ENCODE data around the gene OMA1. TPM values are rescaled to one million over a fixed set of nuclear protein-coding genes. Genes with fewer than 3 reads are reported as not detected.

The OMA1 gene
- total and polyA plus RNA-seq, 7 donors, result 8.2 to 30.4 (median 18.0) TPM

DNA sequence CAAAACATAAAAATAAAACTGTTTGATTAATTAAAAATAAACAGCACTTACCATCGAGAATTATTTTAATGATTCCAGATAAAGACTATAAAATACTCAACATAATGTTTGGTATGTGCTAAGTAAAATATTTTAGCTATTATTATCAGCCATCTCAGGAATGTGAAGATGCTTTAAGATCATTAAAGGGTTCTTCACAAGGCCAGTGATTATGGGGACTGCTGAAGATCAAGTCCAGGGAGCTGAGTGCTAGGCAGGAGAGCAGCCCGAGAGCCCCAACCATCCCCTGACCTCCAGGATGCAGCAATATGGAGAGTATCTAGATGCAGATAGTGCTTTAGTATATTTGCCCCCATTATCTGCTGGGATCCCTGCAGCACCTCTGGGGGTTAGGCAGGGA, 35.1 kb upstream of the OMA1 start:
- Histone ChIP-seq H3K27me3 (ENCODE audit: insufficient read depth in 3 of 3, low read length in 2 of 3) (peaks cover 0 to 24% (median 7%) of the 10 kb centered on the region in 3 donors), H3K9me3 (no peaks in the 10 kb centered on the region), H3K36me3 (ENCODE audit: insufficient read depth in 1 of 2, low read depth in 1 of 2) (no peaks in the 10 kb centered on the region), H3K27ac (no peak overlapping the region), H3K4me3 (no peak overlapping the region), H3K4me1 (peaks cover 10% of the 10 kb centered on the region)
- 93 to 98% (median 95%) methylated on average over 2 of the region's 2 CpGs for WGBS, 3 donors
- TF ChIP-seq, protein P1, sequence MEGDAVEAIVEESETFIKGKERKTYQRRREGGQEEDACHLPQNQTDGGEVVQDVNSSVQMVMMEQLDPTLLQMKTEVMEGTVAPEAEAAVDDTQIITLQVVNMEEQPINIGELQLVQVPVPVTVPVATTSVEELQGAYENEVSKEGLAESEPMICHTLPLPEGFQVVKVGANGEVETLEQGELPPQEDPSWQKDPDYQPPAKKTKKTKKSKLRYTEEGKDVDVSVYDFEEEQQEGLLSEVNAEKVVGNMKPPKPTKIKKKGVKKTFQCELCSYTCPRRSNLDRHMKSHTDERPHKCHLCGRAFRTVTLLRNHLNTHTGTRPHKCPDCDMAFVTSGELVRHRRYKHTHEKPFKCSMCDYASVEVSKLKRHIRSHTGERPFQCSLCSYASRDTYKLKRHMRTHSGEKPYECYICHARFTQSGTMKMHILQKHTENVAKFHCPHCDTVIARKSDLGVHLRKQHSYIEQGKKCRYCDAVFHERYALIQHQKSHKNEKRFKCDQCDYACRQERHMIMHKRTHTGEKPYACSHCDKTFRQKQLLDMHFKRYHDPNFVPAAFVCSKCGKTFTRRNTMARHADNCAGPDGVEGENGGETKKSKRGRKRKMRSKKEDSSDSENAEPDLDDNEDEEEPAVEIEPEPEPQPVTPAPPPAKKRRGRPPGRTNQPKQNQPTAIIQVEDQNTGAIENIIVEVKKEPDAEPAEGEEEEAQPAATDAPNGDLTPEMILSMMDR (IDR thresholded peaks at IDR 0.05), result no peak
- no peak for DNase-seq
- intact Hi-C loops (cut with DNase I), result no loop called here
- ATAC-seq, result no peak

DNA sequence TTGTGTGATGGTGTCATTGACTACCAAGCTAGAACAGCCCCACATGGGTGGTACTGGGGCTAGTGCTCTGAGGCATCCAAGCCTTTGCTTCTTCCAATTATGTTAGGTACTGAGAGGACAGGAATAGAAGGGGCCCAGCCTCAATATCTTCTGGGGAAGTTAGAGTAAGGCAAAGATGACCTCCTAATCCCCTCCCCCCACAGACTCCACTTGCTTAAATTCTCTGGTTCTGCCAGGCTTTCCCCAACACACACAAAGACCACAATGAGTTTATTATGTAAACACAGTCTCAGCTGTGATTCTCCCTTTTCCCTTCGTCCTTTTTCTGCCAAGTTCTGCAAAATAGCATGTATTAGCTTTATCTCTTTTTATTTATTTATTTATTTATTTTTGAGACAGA, 33.7 kb upstream of the OMA1 start:
- peaks cover 0 to 38% (median 7%) of the 10 kb centered on the region in 3 donors for H3K27me3 ChIP-seq (ENCODE audit: insufficient read depth in 3 of 3, low read length in 2 of 3)
- TF ChIP-seq, protein P1 (IDR thresholded peaks at IDR 0.05), result no peak
- H3K9me3 ChIP-seq, result no peaks in the 10 kb centered on the region
- intact Hi-C loops (cut with DNase I), result no loop called here
- ATAC-seq (no peak), DNase-seq (no peak)
- no peaks in the 10 kb centered on the region for H3K36me3 ChIP-seq (ENCODE audit: insufficient read depth in 1 of 2, low read depth in 1 of 2)
- WGBS, 3 donors, result 55 to 65% (median 59%) methylated on average over 1 of the region's 1 CpG
- H3K4me1 ChIP-seq, result peaks cover 10% of the 10 kb centered on the region
- H3K27ac ChIP-seq, result no peak overlapping the region
- no peak overlapping the region for H3K4me3 ChIP-seq

DNA sequence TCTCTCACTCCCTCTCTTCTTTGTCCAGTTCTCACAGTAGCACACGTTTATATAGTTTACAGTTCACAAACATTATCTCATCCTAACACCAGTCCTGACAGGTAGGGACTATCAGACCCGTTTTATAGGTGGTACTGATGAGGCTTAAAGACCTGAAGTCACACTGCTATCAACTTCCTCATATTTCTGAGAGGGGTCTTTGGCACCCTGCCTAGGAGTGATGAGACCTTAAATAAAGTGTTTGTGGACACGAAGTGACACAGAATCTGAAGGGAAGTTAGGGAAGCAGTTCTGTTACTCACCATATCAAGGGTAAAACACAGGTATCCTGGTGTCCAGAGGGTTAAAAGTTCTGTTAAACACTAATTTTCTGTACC, 31.1 kb upstream of the OMA1 start:
- ATAC-seq (no peak), DNase-seq (no peak)
- H3K27me3 ChIP-seq (ENCODE audit: insufficient read depth in 3 of 3, low read length in 2 of 3), result peaks cover 0 to 53% (median 7%) of the 10 kb centered on the region in 3 donors
- no peak overlapping the region for H3K27ac ChIP-seq
- TF ChIP-seq, protein P1 (IDR thresholded peaks at IDR 0.05), result no peak
- intact Hi-C loops (cut with DNase I), result no loop called here
- no peak overlapping the region for H3K4me3 ChIP-seq
- H3K36me3 ChIP-seq (ENCODE audit: insufficient read depth in 1 of 2, low read depth in 1 of 2), result no peaks in the 10 kb centered on the region
- WGBS, 3 donors, result 44 to 69% (median 55%) methylated on average over 3 of the region's 3 CpGs
- no peaks in the 10 kb centered on the region for H3K9me3 ChIP-seq
- no peaks in the 10 kb centered on the region for H3K4me1 ChIP-seq

DNA sequence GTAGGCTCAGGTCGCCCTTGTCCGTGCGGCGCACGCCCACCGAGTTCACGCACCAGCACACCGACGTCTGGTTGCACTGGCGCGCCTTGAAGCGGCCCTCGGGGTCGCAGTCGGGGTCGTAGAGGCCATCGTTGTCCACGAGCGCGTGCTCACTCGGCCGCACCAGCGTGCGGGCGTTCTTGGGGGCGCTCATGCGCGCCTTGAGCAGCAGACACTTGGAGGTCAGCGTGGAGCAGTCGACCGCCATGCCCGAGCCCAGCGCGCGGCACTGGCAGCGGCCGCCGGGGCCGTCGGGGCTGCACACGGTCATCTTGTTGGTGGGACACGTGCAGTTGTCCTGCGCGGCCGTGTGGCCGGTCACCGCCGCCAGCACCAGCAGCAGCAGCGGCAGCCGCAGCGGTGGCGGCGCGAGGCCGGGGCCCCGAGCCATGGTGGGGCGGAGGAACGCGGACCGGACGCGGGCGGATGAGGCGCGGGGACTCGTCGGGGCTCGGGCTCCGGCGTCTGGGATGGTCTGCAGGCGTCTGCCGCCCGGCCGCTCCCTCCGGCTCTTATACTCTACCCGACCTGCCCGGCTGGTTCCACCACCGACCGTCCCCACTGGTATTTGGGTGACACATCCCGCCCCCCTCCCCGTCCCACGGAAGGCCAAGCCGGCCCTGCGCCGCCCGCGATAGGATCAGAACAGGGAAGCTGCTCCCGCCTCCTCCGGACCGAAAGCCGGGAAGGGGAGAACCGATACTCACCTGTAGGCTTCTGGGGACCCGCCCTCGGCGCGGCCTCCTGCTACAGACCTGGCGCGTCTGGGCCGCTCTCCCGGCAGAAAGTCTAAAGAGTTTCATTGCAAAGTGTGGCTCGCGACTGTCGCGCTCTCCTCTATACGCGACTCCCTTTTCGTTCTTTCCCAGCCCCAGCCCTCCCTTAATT, 30.5 kb upstream of the OMA1 start, which contains the start of gene TACSTD2:
Gene TACSTD2, minus strand, starts transcription at position 526 of the 927 bp plus-strand sequence. Its CDS starts 96 bp downstream, at position 430.
- peaks cover 0 to 53% (median 7%) of the 10 kb centered on the region in 3 donors for H3K27me3 ChIP-seq (ENCODE audit: insufficient read depth in 3 of 3, low read length in 2 of 3)
- no peak within 1 kb of the TSS for H3K27ac ChIP-seq
- no peaks in the 10 kb centered on the region for H3K9me3 ChIP-seq
- TF ChIP-seq, protein P1 (IDR thresholded peaks at IDR 0.05), result no peak
- DNase-seq (peak; percentile 25 to 48), ATAC-seq (peak; percentile 33 to 48 (median 42))
- no peaks in the 10 kb centered on the region for H3K4me1 ChIP-seq
- peak within 1 kb of the TSS; percentile 58 for H3K4me3 ChIP-seq
- intact Hi-C loops (cut with DNase I), result no loop called here
- no peaks in the 10 kb centered on the region for H3K36me3 ChIP-seq (ENCODE audit: insufficient read depth in 1 of 2, low read depth in 1 of 2)
- WGBS, 3 donors, result 16 to 20% (median 17%) methylated on average over 79 to 107 of the region's 107 CpGs
